Keratinocyte (primary cell): ENCODE data around the gene LUZP4. TPM values are rescaled to one million over a fixed set of nuclear protein-coding genes. Genes with fewer than 3 reads are reported as not detected.

Experiments used
- DNase-seq: peaks from one replicate; pipeline ENCODE4 v3.0.0-alpha.2; 2011; ENCODE audit warnings: low read depth, missing footprints, low spot score
- FAIRE-seq: peaks from 2 replicates; lab custom pipeline; 2011; peaks lifted over from hg19 to GRCh38; lab: Jason Lieb, UNC
- H2AFZ ChIP-seq: 2 replicates; pipeline ENCODE4 v1.6.0; 2012; ENCODE audit warnings: low read length, control low read depth, inconsistent platforms; ENCODE audit not compliant: control insufficient read depth
- H3K27ac ChIP-seq: 2 replicates; pipeline ENCODE4 v1.5.1; 2011; ENCODE audit warnings: low read length; ENCODE audit not compliant: control insufficient read depth, insufficient read depth
- H3K27me3 ChIP-seq: 3 replicates; pipeline ENCODE4 v1.6.0; 2011; ENCODE audit warnings: low read length; ENCODE audit not compliant: control insufficient read depth, insufficient read depth; ENCODE audit errors: extremely low read depth
- H3K36me3 ChIP-seq, 2 experiments: 2 replicates in 1 of 2; 3 replicates in 1 of 2; pipeline ENCODE4 v1.5.1; 2011; ENCODE audit warnings: low read length in 2 of 2, mild to moderate bottlenecking in 1 of 2; ENCODE audit not compliant: control insufficient read depth in 2 of 2, insufficient read depth in 2 of 2; ENCODE audit errors: extremely low read depth in 1 of 2
- H3K4me1 ChIP-seq: 3 replicates; pipeline ENCODE4 v1.5.1; 2011; ENCODE audit warnings: low read length; ENCODE audit not compliant: control insufficient read depth, insufficient read depth; ENCODE audit errors: extremely low read depth
- H3K4me2 ChIP-seq: 3 replicates; pipeline ENCODE4 v1.6.0; 2011; ENCODE audit warnings: low read depth, low read length; ENCODE audit not compliant: control insufficient read depth, insufficient read depth; ENCODE audit errors: extremely low read depth
- H3K4me3 ChIP-seq, 3 experiments: fragments of 200-600 bp in 1 of 3; sonication (generic) in 1 of 3; 2 replicates in 2 of 3; 3 replicates in 1 of 3; pipeline ENCODE4 v1.5.1; 2011 to 2016; ENCODE audit warnings: low read length in 3 of 3, mild to moderate bottlenecking in 3 of 3, control low read depth in 2 of 3, inconsistent platforms in 1 of 3, low read depth in 1 of 3, mixed read lengths in 1 of 3, mixed run types in 1 of 3, moderate library complexity in 1 of 3; ENCODE audit not compliant: control insufficient read depth in 2 of 3, insufficient read depth in 2 of 3; ENCODE audit errors: extremely low read depth in 1 of 3
- H3K79me2 ChIP-seq: 2 replicates; pipeline ENCODE4 v1.6.0; 2012; ENCODE audit warnings: low read length; ENCODE audit not compliant: control insufficient read depth, insufficient read depth
- H3K9ac ChIP-seq: 3 replicates; pipeline ENCODE4 v1.6.0; 2011; ENCODE audit warnings: low read length; ENCODE audit not compliant: control insufficient read depth, insufficient read depth; ENCODE audit errors: extremely low read depth
- H3K9me1 ChIP-seq: 3 replicates; pipeline ENCODE4 v1.6.0; 2011; ENCODE audit warnings: low read length; ENCODE audit not compliant: control insufficient read depth, insufficient read depth; ENCODE audit errors: extremely low read depth
- H3K9me3 ChIP-seq: 2 replicates; pipeline ENCODE4 v1.5.1; 2012; ENCODE audit warnings: low read depth, low read length; ENCODE audit not compliant: control insufficient read depth
- H4K20me1 ChIP-seq: 3 replicates; pipeline ENCODE4 v1.6.0; 2011; ENCODE audit warnings: low read length; ENCODE audit not compliant: control insufficient read depth, insufficient read depth; ENCODE audit errors: extremely low read depth
- EZH2 ChIP-seq: IDR thresholded peaks from one replicate; pipeline ENCODE4 v1.6.1; 2012; ENCODE audit warnings: inconsistent platforms, mild to moderate bottlenecking, low read length, moderate library complexity
- dilution Hi-C: fragments of 300-500 bp; cut with MboI; formaldehyde crosslinking; loops from one replicate; pipeline ENCODE4 v1.7.0; 2020; ENCODE audit warnings: low sequenced_read_pairs; ENCODE audit not compliant: extremely low pct_ligation_motif_present
- polyA plus RNA-seq, 5 experiments: library from polyadenylated mRNA; depleted of rRNA in 3 of 5; stranded (reverse) in 3 of 5; stranded (forward) in 1 of 5; unstranded in 1 of 5; fragments of >200 nt; gene quantifications; 1 replicate in 1 of 5; 2 replicates in 3 of 5; 3 replicates in 1 of 5; pipeline versions ENCODE4 v1.2.1 to v1.2.3, GENCODE V29; 2011 to 2012; ENCODE audit warnings: missing spikeins in 2 of 5, low read depth in 1 of 5, low replicate concordance in 1 of 5
- TF ChIP-seq, protein P1 (sequence below), 3 experiments: IDR thresholded peaks in 1 of 3; conservative IDR thresholded peaks in 1 of 3; optimal IDR thresholded peaks in 1 of 3; 2 replicates in 2 of 3; 3 replicates in 1 of 3; pipeline versions ENCODE3 to v1.5.1; 2011; ENCODE audit warnings: low read length in 3 of 3, mild to moderate bottlenecking in 3 of 3, moderate library complexity in 2 of 3, control low read depth in 1 of 3, inconsistent platforms in 1 of 3; ENCODE audit not compliant: insufficient read depth in 2 of 3; ENCODE audit errors: extremely low read depth in 1 of 3

LUZP4 gene
- polyA plus RNA-seq, 1 donor (not counting 4 experiments of a cell fraction or from before 2014, with no cell fraction given): not detected

DNA sequence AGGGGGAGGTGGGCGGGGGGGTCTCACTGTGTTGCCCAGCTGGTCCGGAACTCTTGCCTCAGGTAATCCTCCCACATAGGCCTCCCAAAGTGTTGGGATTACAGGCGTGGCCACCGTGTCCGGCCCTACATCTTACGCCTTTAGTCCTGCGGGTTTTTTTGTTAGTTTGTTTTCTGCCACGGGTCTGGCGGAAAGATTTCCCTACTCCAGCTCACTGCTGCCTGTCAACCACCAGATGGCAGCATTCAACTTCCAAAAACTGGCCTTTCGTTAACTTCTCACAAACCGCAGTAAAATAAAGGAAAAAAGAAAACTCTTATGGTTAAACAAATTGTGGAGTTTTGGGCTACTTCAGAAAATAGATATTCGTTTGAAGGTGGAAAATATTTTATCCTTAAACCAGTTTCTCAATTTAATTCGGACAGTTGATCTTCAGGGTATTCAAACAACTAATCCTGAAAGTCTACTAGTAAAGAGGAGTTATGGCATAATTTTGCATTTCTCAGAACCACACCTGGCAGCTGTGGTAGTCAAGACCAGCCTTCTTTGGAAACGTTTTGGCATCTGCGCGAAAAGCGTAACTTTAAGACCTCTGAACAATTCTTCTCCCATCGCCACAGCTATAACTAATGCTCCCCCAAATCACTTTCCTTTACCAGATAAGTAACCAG lies 41.1 kb downstream of the LUZP4 start:
- H4K20me1 ChIP-seq: no peaks in the 10 kb centered on the region
- no peak overlapping the region for H3K27ac ChIP-seq
- no peaks in the 10 kb centered on the region for H3K36me3 ChIP-seq
- peak overlapping the region; percentile 42 for H3K4me2 ChIP-seq
- no peaks in the 10 kb centered on the region for H3K4me1 ChIP-seq
- dilution Hi-C loops: no loop called here
- H3K9me1 ChIP-seq: no peaks in the 10 kb centered on the region
- peak; percentile 5 for DNase-seq
- no peak overlapping the region for H2AFZ ChIP-seq
- H3K9me3 ChIP-seq: no peaks in the 10 kb centered on the region
- FAIRE-seq: peak; percentile 43
- peaks cover 3% of the 10 kb centered on the region for H3K27me3 ChIP-seq
- H3K79me2 ChIP-seq: no peaks in the 10 kb centered on the region
- H3K4me3 ChIP-seq: no peak overlapping the region
- no peak overlapping the region for H3K9ac ChIP-seq
- TF ChIP-seq, protein P1, sequence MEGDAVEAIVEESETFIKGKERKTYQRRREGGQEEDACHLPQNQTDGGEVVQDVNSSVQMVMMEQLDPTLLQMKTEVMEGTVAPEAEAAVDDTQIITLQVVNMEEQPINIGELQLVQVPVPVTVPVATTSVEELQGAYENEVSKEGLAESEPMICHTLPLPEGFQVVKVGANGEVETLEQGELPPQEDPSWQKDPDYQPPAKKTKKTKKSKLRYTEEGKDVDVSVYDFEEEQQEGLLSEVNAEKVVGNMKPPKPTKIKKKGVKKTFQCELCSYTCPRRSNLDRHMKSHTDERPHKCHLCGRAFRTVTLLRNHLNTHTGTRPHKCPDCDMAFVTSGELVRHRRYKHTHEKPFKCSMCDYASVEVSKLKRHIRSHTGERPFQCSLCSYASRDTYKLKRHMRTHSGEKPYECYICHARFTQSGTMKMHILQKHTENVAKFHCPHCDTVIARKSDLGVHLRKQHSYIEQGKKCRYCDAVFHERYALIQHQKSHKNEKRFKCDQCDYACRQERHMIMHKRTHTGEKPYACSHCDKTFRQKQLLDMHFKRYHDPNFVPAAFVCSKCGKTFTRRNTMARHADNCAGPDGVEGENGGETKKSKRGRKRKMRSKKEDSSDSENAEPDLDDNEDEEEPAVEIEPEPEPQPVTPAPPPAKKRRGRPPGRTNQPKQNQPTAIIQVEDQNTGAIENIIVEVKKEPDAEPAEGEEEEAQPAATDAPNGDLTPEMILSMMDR (optimal IDR thresholded peaks at IDR 0.05 in 1 of 3, IDR thresholded peaks at IDR 0.05 in 1 of 3, conservative IDR thresholded peaks at IDR 0.05 in 1 of 3; ENCODE audit: extremely low read depth in 1 of 3, insufficient read depth in 2 of 3, low read length in 3 of 3): peak; percentile 68 to 75 (median 73)
- TF ChIP-seq EZH2: no peak

DNA sequence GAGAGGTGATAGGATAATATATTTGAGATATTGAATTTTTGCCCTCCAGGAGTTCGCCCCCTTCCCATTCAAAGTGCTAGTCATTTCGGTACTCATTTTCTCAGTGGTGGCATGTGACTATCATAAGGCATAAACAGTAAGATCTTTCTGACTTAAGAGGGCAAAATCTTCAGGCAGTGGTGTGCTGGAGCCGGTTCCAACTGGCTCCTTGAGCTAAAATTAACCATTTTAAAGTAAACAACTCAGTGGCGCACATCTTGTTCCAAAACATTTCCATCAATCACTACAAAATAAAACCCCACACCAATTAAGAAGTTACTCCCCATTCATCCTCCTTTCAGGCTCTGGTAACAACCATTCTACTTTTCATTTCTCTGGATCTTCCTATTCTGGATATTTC lies 43.3 kb downstream of the LUZP4 start:
- no peak for FAIRE-seq

More for the DNA sequence above, 43.3 kb downstream of the LUZP4 start:
- no peak overlapping the region for H3K4me2 ChIP-seq
- DNase-seq: no peak
- H3K9me3 ChIP-seq: no peaks in the 10 kb centered on the region
- H3K9me1 ChIP-seq: no peaks in the 10 kb centered on the region
- dilution Hi-C loops: no loop called here
- H4K20me1 ChIP-seq: no peaks in the 10 kb centered on the region
- no peak overlapping the region for H3K9ac ChIP-seq
- H3K4me1 ChIP-seq: no peaks in the 10 kb centered on the region
- H3K79me2 ChIP-seq: no peaks in the 10 kb centered on the region
- peaks cover 3% of the 10 kb centered on the region for H3K27me3 ChIP-seq
- H2AFZ ChIP-seq: no peak overlapping the region
- TF ChIP-seq EZH2: no peak
- TF ChIP-seq, protein P1 (optimal IDR thresholded peaks at IDR 0.05 in 1 of 3, IDR thresholded peaks at IDR 0.05 in 1 of 3, conservative IDR thresholded peaks at IDR 0.05 in 1 of 3; ENCODE audit: extremely low read depth in 1 of 3, insufficient read depth in 2 of 3, low read length in 3 of 3): no peak
- no peak overlapping the region for H3K27ac ChIP-seq
- H3K36me3 ChIP-seq: no peaks in the 10 kb centered on the region
- H3K4me3 ChIP-seq: no peak overlapping the region
